ENCODE measurements around the gene DSCAM.

- TF ChIP-seq EP300 (IDR thresholded peaks at IDR 0.05) = no peak
- TF ChIP-seq CTCF (IDR thresholded peaks at IDR 0.05) = no peak
- no peak for TF ChIP-seq POLR2A (IDR thresholded peaks at IDR 0.05)
- TF ChIP-seq POLR2AphosphoS5 (IDR thresholded peaks at IDR 0.05) = no peak
Observed at GRCh38 chr21:40177979-40178378, 669.0 kb downstream of the DSCAM start.
